IPS DF 4.7 (cell line): Measurements from ENCODE around the gene GHDC.
"Not testable (repeated sequence)": the region's sequence is repeated elsewhere in the genome, so short reads cannot be mapped to it uniquely, and the experiment has no call there.

Source experiments
- DNase-seq: peaks from one replicate; pipeline ENCODE4 v3.0.0-alpha.2; 2013; ENCODE audit warnings: low spot score; ENCODE audit errors: extremely low read depth

Gene GHDC

DNA sequence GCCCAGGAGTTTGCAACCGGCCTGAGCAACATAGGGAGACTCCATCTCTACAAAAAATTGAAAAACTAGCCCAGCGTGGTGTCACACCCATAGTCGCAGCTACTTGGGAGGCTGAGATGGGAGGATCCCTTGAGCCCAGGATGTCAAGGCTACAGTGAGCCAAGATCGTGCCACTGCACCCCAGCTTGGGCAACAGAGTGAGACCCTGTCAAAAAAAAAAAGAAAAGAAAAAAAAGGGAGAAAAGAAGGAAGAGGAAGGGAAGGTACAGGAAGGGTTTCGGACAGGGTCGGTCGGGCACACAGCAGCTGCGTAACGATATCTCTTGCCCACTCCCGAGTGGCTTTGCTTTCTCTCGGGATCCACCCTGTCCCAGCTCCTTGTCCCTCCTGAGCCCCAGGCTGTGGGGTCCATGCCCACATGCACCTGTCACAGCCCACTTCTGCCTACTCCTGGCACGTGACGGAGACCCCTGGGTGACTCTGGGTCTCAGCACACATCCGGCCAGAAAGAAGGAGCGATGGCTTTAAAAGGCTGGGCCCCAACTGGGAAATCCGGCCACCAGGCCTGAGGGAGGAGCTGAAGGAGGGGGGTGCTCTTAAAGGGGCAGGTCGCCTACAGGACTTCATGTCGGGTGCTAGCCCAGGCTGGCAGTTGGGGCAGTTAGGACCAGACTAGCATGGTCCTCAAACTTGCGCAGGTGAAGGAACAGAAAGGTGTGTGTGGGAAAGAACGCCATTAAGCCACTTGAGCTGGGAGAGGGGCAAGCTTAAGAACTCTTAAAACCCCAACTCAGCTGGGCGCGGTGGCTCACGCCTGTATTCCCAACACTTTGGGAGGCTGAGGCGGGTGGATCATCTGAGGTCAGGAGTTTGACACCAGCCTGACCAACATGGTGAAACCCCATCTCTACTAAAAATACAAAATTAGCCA, at the start of gene GHDC:
TSS of gene GHDC (minus strand) at position 526 of the 931 bp plus-strand sequence. CDS start 913 bp downstream, outside the sequence.
- DNase-seq = no peak

- no peak for DNase-seq
Observed at GRCh38 chr17:42243493-42243982, 49.2 kb upstream of the GHDC start.

- DNase-seq = no peak
Observed at GRCh38 chr17:42241871-42242270, 47.6 kb upstream of the GHDC start.

GRCh38 chr17:42240863-42241262, 46.6 kb upstream of the GHDC start:
- not testable (repeated sequence) for DNase-seq

DNA sequence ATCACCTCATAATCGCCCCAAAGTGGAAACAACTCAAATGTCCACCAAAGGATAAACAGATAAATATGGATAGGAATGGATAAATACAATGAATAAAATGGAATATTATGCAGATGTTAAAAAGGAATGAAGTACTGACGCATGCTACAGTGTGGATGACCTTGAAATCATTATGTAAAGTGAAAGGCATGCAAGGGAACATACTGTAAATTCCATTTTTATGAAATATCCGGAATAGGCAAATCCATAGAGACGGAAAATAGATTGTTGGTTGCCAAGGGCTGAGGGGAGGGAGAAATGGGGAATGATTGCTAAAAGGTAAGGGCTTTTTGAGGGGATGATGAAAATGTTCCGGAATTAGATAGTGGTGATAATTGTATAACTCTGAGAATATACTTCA, 45.9 kb upstream of the GHDC start:
- DNase-seq = no peak

DNA sequence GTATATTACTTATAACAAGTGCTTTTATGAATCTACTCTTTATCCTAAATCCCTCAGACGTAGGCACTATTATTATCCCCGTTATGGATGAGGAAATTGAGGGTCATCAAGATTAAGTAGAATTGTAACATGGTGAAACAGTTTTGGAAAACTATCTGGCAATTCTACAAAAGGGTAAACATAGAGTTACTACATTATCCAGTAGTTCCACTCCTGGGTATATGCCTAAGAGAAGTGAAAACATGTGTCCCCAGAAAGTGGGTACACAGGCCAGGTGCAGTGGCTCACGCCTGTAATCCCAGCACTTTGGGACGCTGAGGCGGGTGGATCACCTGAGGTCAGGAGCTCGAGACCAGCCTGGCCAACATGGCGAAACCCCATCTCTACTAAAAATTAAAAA, 45.3 kb upstream of the GHDC start:
- not testable (repeated sequence) for DNase-seq

DNA sequence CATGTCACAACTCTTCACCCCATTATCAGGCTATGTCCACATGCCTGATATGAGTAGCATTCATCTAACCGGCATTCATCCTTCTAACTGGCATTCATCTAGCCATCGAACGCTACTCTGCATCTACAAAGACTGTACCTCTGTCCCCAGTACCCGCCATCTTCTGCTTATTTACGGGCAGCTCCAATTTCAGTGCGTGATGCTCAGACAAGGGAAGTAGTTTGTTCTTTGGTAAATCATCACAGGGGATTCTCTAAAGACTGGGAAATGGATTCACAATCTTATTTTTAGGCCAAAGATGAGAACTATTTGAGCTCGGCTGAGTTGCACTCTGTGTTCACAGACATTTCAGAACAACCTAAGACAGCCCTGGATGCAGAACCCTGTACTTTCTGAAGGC, 42.5 kb upstream of the GHDC start:
- no peak for DNase-seq

DNA sequence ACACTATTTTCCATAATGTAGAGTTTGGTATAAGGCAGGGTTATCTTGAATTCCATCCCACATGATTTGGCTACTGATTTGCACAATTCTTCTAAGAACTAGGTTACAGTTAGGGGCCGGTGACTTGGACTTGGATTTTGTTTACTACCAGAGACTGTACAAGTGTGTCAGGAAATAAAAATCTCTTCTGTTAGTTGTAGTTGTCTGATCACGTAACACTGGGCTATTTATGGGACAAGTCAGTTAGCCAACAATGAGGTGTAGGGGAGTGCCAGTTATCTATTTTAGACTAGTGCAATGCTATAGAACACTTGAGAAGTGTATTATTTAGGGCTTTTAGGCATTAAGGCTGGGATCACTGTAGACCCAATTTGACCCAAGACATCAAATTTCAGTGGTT, 39.7 kb upstream of the GHDC start:
- DNase-seq = no peak

DNA sequence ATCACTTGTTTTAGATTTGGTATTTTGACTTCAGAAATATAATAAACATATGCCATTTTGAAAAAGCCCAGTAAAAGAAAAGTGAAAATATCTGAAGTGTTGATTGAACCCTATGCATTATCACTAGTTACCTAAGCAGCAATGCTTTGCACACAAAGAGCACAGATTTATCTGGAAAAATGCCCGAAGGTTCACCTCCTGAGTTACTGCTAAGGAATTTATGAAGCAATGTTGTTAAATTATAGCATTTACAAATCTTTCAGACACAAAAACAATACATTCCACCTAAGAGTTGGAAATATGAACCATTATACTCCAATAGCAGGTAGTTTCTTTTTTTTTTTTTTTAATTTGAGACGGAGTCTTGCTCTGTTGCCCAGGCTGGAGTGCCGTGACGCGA, 38.9 kb upstream of the GHDC start:
- no peak for DNase-seq

DNA sequence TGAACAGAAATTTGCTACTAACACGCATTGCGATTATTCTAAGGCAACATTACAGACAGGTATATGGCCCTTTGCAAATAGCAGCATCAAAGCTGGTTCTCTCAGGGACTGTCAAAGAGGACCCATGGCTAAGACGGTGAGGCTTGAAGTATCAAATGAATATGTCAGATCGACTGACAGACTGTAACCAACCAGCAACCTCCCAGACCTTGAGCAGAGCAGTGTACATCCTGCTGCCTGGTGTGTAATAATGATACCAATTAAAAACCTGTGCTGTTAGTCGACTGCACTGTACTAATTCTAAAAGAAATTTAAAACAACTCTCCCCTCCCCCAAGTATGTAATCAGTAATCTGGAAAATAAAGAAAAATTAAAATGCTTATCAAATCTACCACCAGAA, 35.9 kb upstream of the GHDC start:
- no peak for DNase-seq

DNA sequence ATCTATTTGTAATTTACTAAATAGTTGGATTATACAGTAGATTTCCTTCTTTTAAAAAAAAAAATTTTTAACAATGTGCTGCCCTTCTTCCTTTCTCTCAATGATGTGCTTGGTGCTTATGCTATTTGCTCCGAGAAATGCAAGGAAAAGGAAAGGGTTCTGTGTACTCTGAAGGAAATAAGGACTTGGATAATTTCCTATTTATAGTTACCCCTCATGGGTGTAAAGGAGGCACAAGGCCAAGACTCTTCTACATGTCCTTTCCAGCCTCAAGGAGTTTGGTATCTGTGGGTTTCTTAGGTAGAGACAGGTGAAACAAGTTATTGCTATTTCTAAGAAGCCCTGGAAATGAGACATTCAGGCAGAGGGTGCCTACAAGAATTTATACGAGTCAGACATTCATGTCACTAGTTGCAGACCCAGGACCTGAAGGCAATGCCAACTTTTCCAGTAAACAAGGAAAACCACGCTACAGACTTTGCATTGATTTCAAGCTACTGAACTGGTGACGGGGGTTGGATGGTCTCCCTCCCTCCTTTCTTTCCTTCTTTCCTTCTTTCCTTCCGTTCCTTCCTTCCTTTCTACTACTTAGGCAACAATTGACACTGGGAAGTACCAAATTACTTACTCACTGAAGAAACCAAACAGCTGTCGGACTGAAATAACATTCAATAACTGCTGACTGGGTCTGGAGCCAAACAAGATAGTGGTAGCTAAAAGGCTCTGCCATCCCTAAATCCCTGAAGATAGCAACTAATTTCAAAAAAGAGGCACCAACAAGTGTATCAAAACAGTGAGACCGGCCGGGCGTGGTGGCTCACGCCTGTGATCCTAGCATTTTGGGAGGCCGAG, 33.8 kb upstream of the GHDC start:
- no peak for DNase-seq

DNA sequence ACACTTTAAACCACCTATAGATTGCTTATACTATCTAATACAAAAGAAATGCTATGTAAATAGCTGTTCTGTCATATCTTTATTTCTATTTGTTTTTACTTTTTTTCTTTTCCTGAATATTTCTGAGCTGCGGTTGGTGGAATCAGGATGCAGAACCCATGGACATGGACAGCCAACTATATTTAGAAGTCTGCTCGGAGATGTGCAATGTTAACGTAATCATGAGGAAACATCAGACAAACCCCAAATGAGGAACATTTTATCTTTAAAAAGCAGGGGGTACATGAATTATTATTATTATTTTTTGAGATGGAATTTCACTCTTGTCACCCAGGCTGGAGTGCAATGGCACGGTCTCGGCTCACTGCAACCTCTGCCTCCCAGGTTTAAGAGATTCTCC, 31.4 kb upstream of the GHDC start:
- no peak for DNase-seq

GRCh38 chr17:42224651-42225050, 30.4 kb upstream of the GHDC start:
- DNase-seq = no peak

- DNase-seq = peak; percentile 49
Observed at GRCh38 chr17:42221886-42222745, 27.8 kb upstream of the GHDC start.

GRCh38 chr17:42219280-42219679, 25.0 kb upstream of the GHDC start:
- DNase-seq = not testable (repeated sequence)

GRCh38 chr17:42214156-42214555, 19.9 kb upstream of the GHDC start:
- no peak for DNase-seq

- DNase-seq = no peak
Observed at GRCh38 chr17:42212382-42212781, 18.1 kb upstream of the GHDC start.

- DNase-seq = not testable (repeated sequence)
Observed at GRCh38 chr17:42211921-42212341, 17.6 kb upstream of the GHDC start.

GRCh38 chr17:42210046-42210445, 15.8 kb upstream of the GHDC start:
- no peak for DNase-seq

GRCh38 chr17:42206153-42206612, 11.9 kb upstream of the GHDC start:
- not testable (repeated sequence) for DNase-seq

GRCh38 chr17:42203354-42203753, 9.1 kb upstream of the GHDC start:
- DNase-seq = no peak
